GM19099 (cell line): ENCODE data around the gene IPCEF1.

Experiments
- POLR2A ChIP-seq: IDR thresholded peaks from 3 replicates; pipeline ENCODE4 v1.6.1; 2011; ENCODE audit warnings: low read depth; ENCODE audit not compliant: insufficient read length; ENCODE audit errors: extremely low read depth

Gene IPCEF1

GRCh38 chr6:154292855-154293519 is 63.6 kb downstream of the IPCEF1 start:
- no peak for TF ChIP-seq POLR2A

GRCh38 chr6:154292066-154292465 is 64.5 kb downstream of the IPCEF1 start:
- TF ChIP-seq POLR2A = no peak

DNA sequence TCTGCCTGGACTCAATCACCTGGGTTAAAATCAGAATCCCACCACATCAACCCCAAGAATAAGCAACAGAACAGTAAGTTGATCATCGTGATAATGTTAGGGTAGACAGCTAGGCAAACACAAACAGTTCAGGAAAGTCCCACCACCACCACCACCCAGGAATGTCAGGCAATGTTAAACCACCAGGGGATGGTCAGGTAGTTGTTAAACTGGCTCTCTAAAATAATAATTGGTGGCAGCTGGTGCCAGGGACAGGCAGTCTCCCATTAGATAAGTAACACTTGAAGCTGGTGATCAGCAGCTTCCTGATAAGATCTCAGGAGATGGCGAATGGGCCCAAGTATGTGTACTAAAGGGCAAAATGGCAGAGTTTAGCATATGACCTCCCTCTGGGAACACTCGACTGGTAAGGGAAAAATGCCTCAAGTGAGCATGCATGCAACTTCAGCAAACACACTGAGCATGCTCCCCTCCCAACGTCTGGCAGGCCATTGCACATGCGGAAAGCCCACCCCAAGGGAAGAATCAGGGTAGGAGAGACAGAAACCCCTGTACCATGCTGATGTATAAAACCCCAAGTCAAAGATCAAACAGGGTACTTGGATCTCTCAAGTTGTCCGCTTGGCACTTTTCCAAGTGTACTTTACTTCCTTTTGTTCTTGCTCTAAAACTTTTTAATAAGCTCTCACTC is 66.6 kb downstream of the IPCEF1 start:
- TF ChIP-seq POLR2A = no peak

- TF ChIP-seq POLR2A = no peak
These were observed 70.8 kb downstream of the IPCEF1 start for GRCh38 chr6:154285826-154286225.

DNA sequence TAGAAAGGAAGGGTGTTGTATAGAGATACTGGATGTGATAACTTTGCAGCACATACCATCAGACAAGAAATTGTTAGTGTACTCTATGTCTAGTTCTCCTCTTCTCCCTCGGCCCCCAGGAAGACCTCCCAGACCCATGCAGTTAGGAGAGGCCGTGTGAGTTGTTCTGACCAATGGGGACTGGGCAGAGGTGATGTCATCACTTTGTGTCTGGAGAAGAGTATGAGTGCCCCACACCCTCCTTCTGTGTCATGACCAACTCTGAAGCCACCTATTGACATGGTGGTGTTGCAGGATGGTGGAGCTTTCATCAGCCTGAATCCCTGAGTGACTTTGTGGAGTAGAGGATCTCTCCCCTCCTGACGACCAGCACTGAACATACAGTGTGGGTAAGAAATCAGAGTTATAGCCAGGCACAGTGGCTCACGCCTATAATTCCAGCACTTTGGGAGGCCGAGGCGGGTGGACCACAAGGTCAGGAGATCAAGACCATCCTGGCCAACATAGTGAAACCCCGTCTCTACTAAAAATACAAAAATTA is 72.2 kb downstream of the IPCEF1 start:
- TF ChIP-seq POLR2A = no peak

- TF ChIP-seq POLR2A = no peak
These were observed 76.1 kb downstream of the IPCEF1 start for GRCh38 chr6:154280521-154280920.

- no peak for TF ChIP-seq POLR2A
These were observed 79.0 kb downstream of the IPCEF1 start for GRCh38 chr6:154277629-154278017.

GRCh38 chr6:154276810-154277628 is 79.6 kb downstream of the IPCEF1 start:
- TF ChIP-seq POLR2A = no peak

- TF ChIP-seq POLR2A = no peak
These were observed 82.4 kb downstream of the IPCEF1 start for GRCh38 chr6:154274168-154274567.

GRCh38 chr6:154268486-154268885 is 88.1 kb downstream of the IPCEF1 start:
- TF ChIP-seq POLR2A = no peak

DNA sequence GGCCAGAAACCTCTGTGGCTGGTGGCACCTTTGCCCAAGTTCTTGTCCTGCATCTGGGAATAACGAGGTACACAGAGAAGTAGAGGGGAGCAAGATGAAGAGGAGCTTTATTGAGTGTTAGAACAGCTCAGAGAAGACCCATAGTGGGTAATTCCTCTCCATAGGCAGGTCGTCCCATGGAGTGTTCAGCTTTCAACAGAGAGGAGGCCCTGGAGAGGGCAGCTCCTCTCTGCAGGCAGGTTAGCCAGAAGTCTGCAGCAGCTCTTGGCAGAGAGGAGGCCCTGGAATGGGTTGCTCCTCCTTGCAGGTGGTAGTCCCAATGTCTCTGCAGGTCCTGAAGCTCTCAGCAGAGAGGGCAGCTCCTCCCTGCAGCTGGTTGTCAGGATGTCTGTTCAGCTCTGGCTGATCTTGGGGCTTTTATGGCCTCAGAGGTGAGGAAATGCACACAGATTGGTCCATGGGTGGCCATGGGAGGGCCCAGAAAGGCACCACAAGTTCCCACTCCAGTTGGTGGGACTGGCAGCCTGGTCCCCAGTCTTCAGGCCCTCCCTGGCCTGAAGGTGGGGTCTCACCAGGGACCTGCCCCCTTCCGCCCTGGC is 89.0 kb downstream of the IPCEF1 start:
- peak; percentile 84 for TF ChIP-seq POLR2A

DNA sequence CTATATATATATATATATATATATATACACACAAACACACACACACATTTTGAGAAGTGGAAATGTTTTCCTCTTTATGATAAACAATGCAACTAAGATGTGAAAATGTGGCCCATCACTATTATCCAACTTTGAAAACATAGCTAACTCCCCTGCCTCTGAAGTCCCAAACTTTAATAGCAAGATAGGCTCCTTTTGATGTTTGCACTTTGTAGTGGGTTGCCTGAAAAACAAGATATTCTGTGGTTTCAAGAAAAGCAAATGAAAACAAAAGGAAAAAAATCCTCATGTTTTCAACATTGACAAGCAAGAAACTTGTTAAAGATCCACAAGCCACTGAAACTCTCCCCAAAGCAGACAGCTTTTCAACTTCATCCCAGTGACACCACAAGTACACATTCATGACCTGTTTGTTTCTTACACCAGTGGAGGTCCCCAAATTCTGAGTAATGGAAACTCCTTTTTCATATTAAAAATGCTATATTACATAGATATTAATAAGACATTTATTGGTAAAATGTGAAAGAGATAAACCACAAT is 90.0 kb downstream of the IPCEF1 start:
- TF ChIP-seq POLR2A = no peak

DNA sequence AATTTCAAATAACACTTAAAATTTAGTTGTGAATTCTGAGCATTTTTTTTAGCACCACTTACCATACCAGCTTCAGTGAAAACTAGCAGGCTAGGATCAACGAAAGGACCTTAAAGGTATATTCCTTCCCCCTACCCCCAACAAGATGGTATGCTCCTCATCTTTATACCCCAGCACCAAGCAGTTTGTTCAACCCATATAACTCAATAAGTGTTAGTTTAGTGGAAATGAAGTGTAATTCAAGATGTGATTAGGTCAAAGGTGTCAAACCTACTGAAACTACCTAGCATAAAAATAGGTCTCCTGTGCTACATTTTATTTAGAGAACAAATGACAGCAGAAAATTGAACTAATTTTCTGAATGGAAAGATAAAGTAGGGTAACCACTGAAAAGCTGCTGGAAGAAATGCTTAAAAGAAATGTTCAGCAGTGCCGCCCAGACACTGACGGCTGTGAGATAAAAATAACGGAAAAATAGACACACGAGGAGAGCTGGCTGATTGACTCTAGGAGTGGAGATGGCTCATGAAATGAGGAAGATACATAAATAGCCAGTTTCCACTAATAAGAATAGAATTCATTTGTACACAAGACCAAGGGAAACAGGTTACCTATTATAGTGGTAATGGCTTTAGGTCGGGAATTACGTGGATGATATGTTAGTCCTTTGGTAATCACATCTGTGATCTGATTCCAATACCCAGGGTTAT is 94.8 kb downstream of the IPCEF1 start:
- TF ChIP-seq POLR2A = no peak

- peak; percentile 19 for TF ChIP-seq POLR2A
These were observed 98.4 kb downstream of the IPCEF1 start for GRCh38 chr6:154258064-154258757.
